Stimulated activated CD8-positive, alpha-beta memory T cell treated with anti-CD3 and anti-CD28 coated beads, Interleukin-2, amount 100 ng/mL, for 1 hour (primary cell): ENCODE data around the gene TOP3A.
"Not testable (repeated sequence)": the region's sequence is repeated elsewhere in the genome, so short reads cannot be mapped to it uniquely, and the experiment has no call there.

Source experiments
- DNase-seq, 2 donors: peaks; one replicate each; pipeline ENCODE4 v3.0.0-alpha.2; 2020; ENCODE audit warnings: low read depth in 2 of 2

Gene TOP3A

GRCh38 chr17:18324140-18325050 lies 9.6 kb upstream of the TOP3A start:
- DNase-seq, result no peak

DNA sequence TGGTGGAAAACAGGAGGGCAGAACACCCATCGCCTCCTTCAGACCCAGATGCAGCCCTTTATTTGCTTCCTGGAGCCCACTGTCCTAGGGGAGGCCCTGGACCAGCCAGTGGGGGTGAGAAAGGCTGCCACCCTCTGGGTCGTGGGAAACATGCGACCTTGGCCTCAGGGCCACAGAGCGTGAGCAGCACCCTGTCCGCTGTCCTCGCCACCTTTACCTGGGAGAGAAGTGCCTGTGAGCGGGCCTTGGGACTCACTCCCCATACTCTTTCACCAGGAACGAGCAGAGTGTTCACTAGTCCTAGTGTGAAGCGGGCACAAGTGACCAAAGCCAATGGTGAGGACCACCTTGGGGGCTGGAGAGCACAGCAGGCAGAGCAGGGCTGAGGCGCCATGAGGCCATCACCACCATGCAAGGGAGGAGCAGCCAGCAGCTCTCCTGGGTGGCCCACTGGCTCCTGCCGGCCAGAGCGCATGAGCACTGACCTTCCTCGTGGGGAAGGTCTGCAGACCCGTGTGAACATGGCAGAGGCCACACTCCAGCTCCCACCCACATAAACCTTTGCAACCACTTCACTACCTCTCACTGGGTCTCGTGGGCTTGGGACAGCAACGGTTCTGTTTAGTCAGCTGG lies 8.8 kb upstream of the TOP3A start:
- DNase-seq, result no peak

GRCh38 chr17:18323007-18323406 lies 8.2 kb upstream of the TOP3A start:
- no peak for DNase-seq

GRCh38 chr17:18322522-18322921 lies 7.7 kb upstream of the TOP3A start:
- no peak for DNase-seq

DNA sequence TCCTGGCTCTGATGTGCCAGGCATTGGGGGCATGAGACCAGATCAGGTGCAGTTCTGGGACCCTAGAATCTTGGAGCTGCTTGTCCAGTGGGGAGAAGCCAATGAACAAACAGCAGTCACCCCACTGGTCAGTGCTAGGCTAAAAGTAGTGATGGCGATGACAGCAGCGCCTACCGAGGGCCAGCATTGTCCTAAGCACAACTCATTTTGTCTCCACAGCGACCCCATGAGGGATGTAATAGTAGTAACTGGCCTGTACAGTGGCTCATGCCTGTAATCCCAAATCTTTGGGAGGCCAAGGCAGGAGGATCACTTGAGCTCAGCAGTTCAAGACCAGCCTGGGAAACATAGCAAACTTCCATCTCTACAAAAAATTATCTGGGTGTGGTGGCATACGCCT lies 6.5 kb upstream of the TOP3A start:
- DNase-seq, result no peak

- DNase-seq, result no peak
Measured at GRCh38 chr17:18320301-18320700, 5.5 kb upstream of the TOP3A start.

DNA sequence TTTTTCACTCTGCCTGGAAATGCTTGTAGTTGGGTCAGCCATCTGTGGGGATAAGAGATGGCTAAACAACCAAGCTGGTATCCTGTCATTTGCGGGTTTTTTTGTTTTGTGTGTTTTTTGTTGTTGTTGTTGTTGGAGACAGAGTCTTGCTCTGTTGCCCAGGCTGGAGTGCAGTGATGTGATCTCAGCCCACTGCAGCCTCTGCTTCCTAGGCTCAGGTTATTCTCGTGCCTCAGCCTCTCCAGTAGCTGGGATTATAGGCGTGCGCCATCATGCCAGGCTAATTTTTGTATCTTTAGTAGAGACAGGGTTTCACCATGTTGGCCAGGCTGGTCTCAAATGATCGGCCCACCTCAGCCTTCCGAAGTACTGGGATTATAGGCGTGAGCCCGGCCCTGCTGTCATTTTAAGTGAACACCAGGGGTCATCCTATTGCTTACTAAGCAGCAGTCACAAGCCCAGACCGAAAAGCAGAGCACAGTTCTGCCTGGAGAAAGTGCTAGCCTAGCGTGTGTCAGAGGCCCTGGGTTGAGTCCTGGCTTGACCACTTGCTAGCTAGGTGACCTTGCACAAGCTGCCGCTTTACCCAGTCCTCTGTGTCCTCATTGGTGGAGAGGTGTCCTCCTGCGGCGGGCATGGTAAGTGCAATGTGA lies 4.9 kb upstream of the TOP3A start:
- no peak for DNase-seq

GRCh38 chr17:18318771-18319450 lies 4.1 kb upstream of the TOP3A start:
- DNase-seq, result no peak

DNA sequence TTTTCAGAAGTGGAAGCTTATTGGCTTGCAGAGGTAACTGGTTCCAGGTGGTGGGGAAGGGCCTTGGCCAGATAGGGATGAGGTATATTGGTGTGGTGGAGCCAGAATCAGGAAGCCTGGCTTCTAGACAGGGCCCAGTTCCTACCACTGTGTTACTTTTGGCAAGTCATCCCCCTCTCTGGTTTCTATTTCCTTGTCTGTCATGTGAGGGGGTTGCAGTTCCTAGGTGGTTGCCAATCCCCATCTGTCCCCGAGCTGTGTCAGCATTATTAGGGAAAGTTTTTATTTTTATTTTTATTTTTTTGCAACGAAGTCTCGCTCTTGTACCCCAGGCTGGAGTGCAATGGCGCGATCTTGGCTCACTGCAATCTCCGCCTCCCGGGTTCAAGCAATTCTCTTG lies 3.3 kb upstream of the TOP3A start:
- DNase-seq, result no peak

DNA sequence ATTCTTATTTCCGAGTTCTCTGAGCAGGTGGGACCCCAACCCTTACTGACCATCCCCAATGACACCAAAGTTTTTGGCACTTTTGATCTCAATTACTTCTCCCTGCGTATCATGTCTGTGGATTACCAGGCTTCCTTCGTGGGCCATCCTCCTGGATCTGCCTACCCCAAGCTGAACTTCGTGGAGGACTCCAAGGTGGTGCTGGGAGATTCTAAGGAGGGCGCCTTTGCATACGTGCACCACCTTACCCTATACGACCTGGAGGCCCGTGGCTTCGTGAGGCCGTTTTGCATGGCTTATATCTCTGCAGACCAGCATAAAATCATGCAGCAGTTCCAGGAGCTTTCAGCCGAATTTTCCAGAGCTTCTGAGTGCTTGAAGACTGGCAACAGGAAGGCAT lies 1.2 kb upstream of the TOP3A start:
- no peak for DNase-seq

DNA sequence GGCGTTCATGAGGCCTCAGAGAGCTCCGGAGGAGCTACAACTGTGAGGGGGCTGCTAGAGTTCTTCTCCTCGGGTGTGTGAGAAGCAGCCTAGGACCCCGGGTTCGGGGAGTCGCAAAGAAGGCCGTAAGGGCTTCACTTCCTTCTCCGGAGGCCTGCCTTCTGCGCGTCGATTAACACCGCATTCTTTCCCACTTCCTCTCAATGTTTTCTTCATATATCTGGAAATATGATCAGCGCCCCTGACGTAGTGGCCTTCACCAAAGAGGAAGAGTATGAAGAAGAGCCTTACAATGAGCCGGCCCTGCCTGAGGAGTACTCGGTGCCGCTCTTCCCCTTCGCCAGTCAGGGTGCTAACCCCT lies 748 bp upstream of the TOP3A start:
- no peak for DNase-seq

DNA sequence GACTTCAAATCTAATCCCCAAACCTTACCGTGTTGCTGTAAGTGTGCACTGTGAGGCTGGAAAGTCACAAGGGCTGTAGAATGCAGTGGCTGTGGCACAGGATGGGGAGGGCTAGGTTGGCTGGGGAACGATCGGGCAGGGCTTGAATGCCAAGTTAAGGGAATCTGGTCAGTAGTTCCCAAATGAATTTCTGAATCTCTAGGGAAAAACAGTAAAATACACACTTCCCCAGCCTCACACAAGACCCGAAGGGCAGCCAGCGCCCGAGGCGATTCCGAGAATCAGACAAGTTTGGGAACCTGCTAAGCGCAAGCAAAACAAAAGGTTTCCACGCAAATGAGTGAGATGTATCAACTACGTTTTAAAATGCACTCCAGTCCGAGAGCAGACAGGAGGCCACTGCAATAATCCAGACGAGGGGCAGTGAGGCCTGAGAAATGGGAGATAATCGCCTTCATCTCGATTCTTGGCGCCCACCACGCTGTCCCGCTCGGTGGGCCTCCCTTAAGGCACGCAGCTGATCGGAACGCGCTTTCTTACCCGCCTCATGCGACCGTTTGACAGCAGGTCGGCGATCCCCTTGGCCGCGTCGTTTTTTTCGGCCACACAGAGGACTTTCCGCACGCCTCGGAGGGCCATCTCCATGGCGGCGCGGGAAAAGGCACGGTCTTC lies 599 bp downstream of the TOP3A start:
- DNase-seq, result no peak

DNA sequence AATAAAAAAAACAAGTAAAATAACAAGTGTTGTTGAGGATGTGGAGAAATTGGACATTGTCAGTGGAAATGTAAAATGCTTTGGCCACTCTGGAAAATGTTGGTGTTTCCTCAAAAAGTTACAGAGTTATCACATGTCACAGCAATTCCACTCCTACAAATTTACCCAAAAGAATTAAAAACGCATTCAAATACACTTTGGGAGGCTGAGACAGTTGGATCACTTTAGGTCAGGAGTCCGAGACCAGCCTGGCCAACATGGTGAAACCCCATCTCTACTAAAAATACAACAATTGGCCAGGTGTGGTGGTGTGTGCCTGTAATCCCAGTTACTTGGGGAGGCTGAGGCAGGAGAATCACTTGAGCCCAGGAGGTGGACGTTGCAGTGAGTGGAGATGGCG lies 5.6 kb downstream of the TOP3A start:
- no peak for DNase-seq

- DNase-seq, result not testable (repeated sequence)
Measured at GRCh38 chr17:18303206-18303605, 11.6 kb downstream of the TOP3A start.

- no peak for DNase-seq
Measured at GRCh38 chr17:18300725-18301480, 13.9 kb downstream of the TOP3A start.

GRCh38 chr17:18298061-18298460 lies 16.7 kb downstream of the TOP3A start:
- DNase-seq, result not testable (repeated sequence)

DNA sequence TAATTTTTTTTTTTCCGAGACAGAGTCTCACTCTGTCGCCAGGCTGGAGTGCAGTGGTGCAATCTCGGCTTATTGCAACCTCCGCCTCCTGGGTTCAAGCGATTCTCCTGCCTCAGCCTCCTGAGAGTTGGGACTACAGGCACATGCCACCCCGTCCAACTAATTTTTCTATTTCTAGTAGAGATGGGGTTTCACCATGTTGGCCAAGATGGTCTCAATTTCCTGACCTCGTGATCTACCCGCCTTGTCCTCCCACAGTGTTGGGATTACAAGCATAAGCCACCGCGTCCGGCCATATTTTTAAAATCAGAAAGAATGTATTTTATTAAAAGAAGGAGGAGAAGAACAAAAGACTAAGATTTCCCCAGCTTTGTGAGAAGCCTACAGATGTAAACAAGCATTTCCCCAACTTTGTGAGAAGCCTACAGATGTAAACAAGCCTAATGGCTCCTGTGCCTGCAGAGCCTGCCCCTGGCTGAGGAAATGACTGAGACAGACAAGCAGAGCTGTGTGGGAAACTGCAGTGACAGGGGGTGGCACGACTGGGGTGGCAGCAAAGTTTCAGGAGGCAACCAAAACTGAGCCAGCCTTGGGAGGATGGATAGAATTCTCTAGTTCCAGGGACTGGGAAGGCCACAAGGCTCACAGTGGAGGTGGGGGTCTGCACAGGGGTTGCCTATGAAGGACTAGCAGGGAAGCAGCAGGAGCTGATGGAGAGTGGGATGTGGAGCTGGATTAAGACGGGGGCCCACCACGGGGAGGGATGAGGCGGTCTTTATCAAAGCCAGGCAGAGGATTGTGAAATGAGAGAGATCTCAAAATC lies 22.9 kb downstream of the TOP3A start:
- DNase-seq, result no peak

- DNase-seq, result no peak
Measured at GRCh38 chr17:18285296-18285695, 29.5 kb downstream of the TOP3A start.

- DNase-seq, result no peak
Measured at GRCh38 chr17:18281788-18282187, 33.0 kb downstream of the TOP3A start.

GRCh38 chr17:18280766-18281371 lies 33.9 kb downstream of the TOP3A start:
- no peak for DNase-seq
